Nephron progenitor cell (in vitro differentiated cells): ENCODE measurements around the gene CLK3.

Source experiments
- DNase-seq: peaks from one replicate; pipeline ENCODE4 v3.0.0; 2021
- H3K27ac Mint-ChIP-seq: 2 replicates; pipeline ENCODE4 v1.8.0; 2021; ENCODE audit warnings: mild to moderate bottlenecking, moderate library complexity, mixed read lengths
- H3K27me3 Mint-ChIP-seq: 2 replicates; pipeline ENCODE4 v1.8.0; 2021; ENCODE audit warnings: mild to moderate bottlenecking, low read depth, mixed read lengths; ENCODE audit not compliant: poor library complexity
- H3K36me3 Mint-ChIP-seq: 2 replicates; pipeline ENCODE4 v1.8.0; 2021; ENCODE audit warnings: low read depth, mixed read lengths
- H3K4me1 Mint-ChIP-seq: 2 replicates; pipeline ENCODE4 v1.8.0; 2021; ENCODE audit warnings: mixed read lengths
- H3K4me3 Mint-ChIP-seq: 2 replicates; pipeline ENCODE4 v1.8.0; 2021; ENCODE audit warnings: mild to moderate bottlenecking, moderate library complexity, mixed read lengths
- H3K9me3 Mint-ChIP-seq: 2 replicates; pipeline ENCODE4 v1.8.0; 2021; ENCODE audit warnings: mild to moderate bottlenecking, moderate library complexity, mixed read lengths
- TF ChIP-seq, protein P1 (sequence below): fragments of 200-600 bp; sonication (generic); IDR thresholded peaks from 2 replicates; pipeline ENCODE4 v1.5.0; 2021; ENCODE audit warnings: antibody characterized with exemption

Gene CLK3

DNA sequence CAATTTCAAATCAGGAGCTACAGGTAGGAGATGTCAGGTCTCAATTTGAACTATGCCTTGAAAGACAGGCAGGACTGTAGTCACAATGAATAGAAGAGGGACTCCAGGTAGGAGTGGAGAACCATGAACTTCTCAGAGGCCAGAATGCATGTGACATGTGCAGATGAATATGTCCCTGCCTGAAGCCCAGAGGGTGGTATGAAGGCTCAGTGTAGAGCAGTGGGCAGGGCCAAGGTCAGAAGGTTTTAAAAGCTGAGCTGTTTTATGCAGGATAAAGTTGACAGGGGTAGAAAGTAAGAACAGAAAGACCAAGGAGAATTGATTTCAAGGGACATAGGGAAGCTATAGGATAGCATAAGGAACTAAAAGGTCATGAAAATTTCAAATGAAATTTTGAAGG, 30.8 kb downstream of the CLK3 start:
- Mint-ChIP-seq H3K27ac (no peak overlapping the region), H3K4me1 (peaks cover 20% of the 10 kb centered on the region), H3K27me3 (peaks cover 6% of the 10 kb centered on the region), H3K9me3 (no peaks in the 10 kb centered on the region), H3K4me3 (no peak overlapping the region), H3K36me3 (peaks cover 28% of the 10 kb centered on the region)
- TF ChIP-seq, protein P1, sequence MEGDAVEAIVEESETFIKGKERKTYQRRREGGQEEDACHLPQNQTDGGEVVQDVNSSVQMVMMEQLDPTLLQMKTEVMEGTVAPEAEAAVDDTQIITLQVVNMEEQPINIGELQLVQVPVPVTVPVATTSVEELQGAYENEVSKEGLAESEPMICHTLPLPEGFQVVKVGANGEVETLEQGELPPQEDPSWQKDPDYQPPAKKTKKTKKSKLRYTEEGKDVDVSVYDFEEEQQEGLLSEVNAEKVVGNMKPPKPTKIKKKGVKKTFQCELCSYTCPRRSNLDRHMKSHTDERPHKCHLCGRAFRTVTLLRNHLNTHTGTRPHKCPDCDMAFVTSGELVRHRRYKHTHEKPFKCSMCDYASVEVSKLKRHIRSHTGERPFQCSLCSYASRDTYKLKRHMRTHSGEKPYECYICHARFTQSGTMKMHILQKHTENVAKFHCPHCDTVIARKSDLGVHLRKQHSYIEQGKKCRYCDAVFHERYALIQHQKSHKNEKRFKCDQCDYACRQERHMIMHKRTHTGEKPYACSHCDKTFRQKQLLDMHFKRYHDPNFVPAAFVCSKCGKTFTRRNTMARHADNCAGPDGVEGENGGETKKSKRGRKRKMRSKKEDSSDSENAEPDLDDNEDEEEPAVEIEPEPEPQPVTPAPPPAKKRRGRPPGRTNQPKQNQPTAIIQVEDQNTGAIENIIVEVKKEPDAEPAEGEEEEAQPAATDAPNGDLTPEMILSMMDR: no peak
- DNase-seq: no peak

DNA sequence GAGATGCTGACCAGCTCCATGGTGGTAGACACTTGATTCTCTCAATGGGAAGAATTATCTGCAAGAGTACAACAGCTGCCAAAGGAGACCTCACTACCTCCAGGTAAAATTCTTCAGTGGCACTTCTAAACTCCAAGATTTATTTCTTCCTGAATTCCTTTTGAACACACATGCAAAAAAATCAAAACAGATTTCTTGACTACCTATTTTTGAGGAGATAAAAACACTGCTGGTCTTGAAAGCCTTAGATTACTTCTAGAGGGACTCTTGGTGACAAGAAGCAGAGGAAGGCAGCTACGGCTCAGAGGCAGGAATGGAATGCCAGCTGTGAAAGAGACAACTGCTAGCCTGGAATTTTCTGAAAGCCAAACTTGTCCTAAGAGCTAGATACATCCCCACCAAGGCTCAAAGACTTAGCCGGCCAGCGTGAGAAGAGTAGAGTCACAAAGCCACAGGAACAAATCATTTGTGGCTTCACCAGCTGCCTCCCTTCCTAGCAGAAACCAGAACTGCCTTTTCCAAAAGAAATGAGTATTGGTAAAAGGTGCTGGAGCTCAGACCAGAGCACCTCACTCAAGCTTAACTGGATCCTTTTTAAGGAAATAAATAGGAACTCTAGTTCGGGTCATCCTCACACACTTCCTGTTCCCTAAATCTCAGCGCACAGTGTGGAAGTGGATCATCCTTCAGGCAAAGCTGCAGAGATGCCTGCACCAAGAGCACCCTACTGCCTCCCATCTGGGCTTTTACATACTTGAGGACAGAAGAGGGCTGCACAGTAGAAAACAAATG, 32.6 kb downstream of the CLK3 start:
- H3K27ac Mint-ChIP-seq: no peak overlapping the region
- TF ChIP-seq, protein P1: no peak
- peaks cover 35% of the 10 kb centered on the region for H3K36me3 Mint-ChIP-seq
- no peaks in the 10 kb centered on the region for H3K9me3 Mint-ChIP-seq
- no peak for DNase-seq
- peaks cover 15% of the 10 kb centered on the region for H3K4me1 Mint-ChIP-seq
- peaks cover 6% of the 10 kb centered on the region for H3K27me3 Mint-ChIP-seq
- H3K4me3 Mint-ChIP-seq: no peak overlapping the region

DNA sequence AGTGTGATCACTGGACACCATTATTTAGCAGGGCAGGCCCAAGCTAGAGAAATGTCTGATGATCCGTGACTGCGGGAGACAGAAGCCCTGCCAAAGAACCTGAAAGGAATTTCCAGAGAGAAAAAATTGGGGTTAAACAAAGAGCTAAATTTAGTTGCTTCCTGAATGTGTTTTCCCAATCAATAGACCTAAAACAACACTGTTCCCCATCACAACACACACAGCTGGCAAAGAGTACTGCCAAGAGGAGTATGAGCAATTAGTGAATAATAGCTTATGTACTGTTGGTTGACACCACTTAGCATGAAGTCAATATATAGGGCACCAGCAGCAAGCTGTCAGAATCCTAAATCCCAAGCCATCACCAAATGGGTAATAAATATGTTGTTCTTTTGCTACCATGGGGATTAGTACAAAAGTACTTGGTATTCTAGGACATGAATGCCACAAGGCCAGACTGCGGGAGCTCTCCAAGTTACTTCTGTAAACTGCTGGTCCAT, 35.7 kb downstream of the CLK3 start:
- peaks cover 4% of the 10 kb centered on the region for H3K4me1 Mint-ChIP-seq
- TF ChIP-seq, protein P1: no peak
- no peaks in the 10 kb centered on the region for H3K9me3 Mint-ChIP-seq
- peaks cover 3% of the 10 kb centered on the region for H3K27me3 Mint-ChIP-seq
- H3K4me3 Mint-ChIP-seq: no peak overlapping the region
- DNase-seq: no peak
- H3K27ac Mint-ChIP-seq: no peak overlapping the region
- H3K36me3 Mint-ChIP-seq: peaks cover 42% of the 10 kb centered on the region

DNA sequence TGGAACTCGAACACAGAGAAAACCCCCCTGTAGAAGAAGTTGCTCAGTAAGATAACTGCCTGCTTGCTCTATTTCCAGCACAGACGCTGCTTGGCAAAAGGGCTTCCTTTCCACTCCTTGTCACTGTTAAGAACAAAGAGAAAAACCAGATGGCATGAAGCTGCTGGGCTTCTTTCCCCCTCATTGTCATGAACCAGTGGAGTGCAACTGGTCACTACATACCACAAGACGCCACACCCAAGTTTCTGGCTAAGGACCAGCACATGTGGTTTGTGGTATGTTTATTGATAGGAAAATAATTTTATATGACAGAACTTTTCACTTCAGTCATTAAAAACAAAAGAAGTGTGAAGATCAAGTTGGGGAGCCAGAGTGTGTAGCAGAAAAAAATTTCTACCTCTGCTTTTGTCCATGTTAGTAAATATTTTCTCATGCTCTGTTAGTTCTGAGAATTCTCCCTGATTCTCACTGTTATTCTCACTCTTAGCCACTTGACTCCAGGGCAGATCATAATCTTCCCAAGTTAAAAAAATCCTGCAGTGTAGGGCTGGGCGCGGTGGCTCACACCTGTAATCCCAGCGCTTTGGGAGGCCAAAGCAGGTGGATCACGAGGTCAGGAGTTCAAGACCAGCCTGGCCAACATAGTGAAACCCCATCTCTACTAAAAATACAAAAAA, 37.9 kb downstream of the CLK3 start:
- H3K27me3 Mint-ChIP-seq: peaks cover 3% of the 10 kb centered on the region
- no peak overlapping the region for H3K27ac Mint-ChIP-seq
- no peaks in the 10 kb centered on the region for H3K4me1 Mint-ChIP-seq
- no peak overlapping the region for H3K4me3 Mint-ChIP-seq
- H3K36me3 Mint-ChIP-seq: peaks cover 37% of the 10 kb centered on the region
- H3K9me3 Mint-ChIP-seq: no peaks in the 10 kb centered on the region
- TF ChIP-seq, protein P1: no peak
- no peak for DNase-seq

DNA sequence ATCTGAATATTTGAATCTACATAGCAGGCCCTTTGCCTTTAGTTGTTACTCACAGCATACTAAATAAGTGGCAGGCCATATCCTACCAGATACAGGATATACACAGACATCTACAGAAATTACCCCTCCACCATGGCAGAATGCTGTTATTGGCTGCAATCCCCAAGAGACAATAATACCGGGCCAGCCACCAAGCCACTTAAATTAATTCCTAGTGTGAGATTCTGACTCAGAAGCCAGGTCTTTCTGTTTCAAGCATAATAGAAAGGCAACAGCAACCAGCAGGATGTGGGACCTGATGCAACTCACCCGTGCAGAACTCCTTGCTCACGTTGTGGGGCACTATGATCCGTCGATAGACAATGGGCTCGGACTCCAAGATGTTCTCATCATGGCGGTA, 39.8 kb downstream of the CLK3 start:
- H3K9me3 Mint-ChIP-seq: no peaks in the 10 kb centered on the region
- H3K27ac Mint-ChIP-seq: no peak overlapping the region
- H3K4me3 Mint-ChIP-seq: no peak overlapping the region
- H3K27me3 Mint-ChIP-seq: peaks cover 3% of the 10 kb centered on the region
- no peak for DNase-seq
- TF ChIP-seq, protein P1: no peak
- H3K4me1 Mint-ChIP-seq: no peaks in the 10 kb centered on the region
- peaks cover 27% of the 10 kb centered on the region for H3K36me3 Mint-ChIP-seq
